DND-41 (cell line): Measurements from ENCODE around the gene SHC2.

Experiments
- ATAC-seq: fragments of 200-7000 bp; cut with Tn5 transposase; 3 replicates; pipeline ENCODE4 v1.9.1; 2021; ENCODE audit warnings: low read depth; ENCODE audit not compliant: insufficient read depth
- DNase-seq: peaks from one replicate; pipeline ENCODE4 v3.0.0-alpha.2; 2020
- H2AFZ ChIP-seq: 2 replicates; pipeline ENCODE4 v1.6.0; 2012; ENCODE audit warnings: low read depth, low read length
- H3K27ac ChIP-seq: 2 replicates; pipeline ENCODE4 v1.5.1; 2012; ENCODE audit warnings: low read length, inconsistent platforms
- H3K27me3 ChIP-seq: fragments of 200-600 bp; sonication (generic); 2 replicates; pipeline ENCODE4 v1.6.0; 2012; ENCODE audit warnings: low read length, mild to moderate bottlenecking, inconsistent platforms; ENCODE audit not compliant: insufficient read depth, poor library complexity
- H3K36me3 ChIP-seq: 2 replicates; pipeline ENCODE4 v1.5.1; 2012; ENCODE audit warnings: low read length, inconsistent platforms; ENCODE audit not compliant: insufficient read depth
- H3K4me1 ChIP-seq: 2 replicates; pipeline ENCODE4 v1.5.1; 2012; ENCODE audit warnings: mild to moderate bottlenecking, low read length; ENCODE audit not compliant: insufficient read depth
- H3K4me2 ChIP-seq: 2 replicates; pipeline ENCODE4 v1.6.0; 2012; ENCODE audit warnings: mild to moderate bottlenecking, moderate library complexity, low read length, inconsistent platforms; ENCODE audit not compliant: insufficient read depth
- H3K4me3 ChIP-seq, 2 experiments: fragments of 200-600 bp in 1 of 2; shearing (Covaris generic) in 1 of 2; 2 replicates each; pipeline ENCODE4 v1.5.1; 2012 to 2016; ENCODE audit warnings: inconsistent platforms in 2 of 2, low read length in 2 of 2, mild to moderate bottlenecking in 2 of 2, low read depth in 1 of 2, moderate library complexity in 1 of 2
- H3K79me2 ChIP-seq: 2 replicates; pipeline ENCODE4 v1.6.0; 2012; ENCODE audit warnings: low read length, inconsistent platforms; ENCODE audit not compliant: insufficient read depth
- H3K9ac ChIP-seq: 2 replicates; pipeline ENCODE4 v1.6.0; 2012; ENCODE audit warnings: low read depth, mild to moderate bottlenecking, inconsistent platforms, low read length, moderate library complexity
- H3K9me3 ChIP-seq: 2 replicates; pipeline ENCODE4 v1.5.1; 2012; ENCODE audit warnings: low read length, moderate library complexity, mild to moderate bottlenecking, inconsistent platforms; ENCODE audit not compliant: insufficient read depth, severe bottlenecking
- H4K20me1 ChIP-seq: 2 replicates; pipeline ENCODE4 v1.6.0; 2012; ENCODE audit warnings: low read length; ENCODE audit not compliant: insufficient read depth
- CTCF ChIP-seq: IDR thresholded peaks from 2 replicates; pipeline ENCODE4 v1.5.1; 2012; ENCODE audit warnings: borderline replicate concordance, low read length, moderate library complexity, mild to moderate bottlenecking; ENCODE audit not compliant: poor library complexity, severe bottlenecking; ENCODE audit errors: extremely low read depth
- EZH2 ChIP-seq: IDR thresholded peaks from 3 replicates; pipeline ENCODE4 v1.6.1; 2012; ENCODE audit warnings: borderline replicate concordance, low read depth, mild to moderate bottlenecking, moderate library complexity, low read length, inconsistent platforms; ENCODE audit not compliant: severe bottlenecking

SHC2 gene

DNA sequence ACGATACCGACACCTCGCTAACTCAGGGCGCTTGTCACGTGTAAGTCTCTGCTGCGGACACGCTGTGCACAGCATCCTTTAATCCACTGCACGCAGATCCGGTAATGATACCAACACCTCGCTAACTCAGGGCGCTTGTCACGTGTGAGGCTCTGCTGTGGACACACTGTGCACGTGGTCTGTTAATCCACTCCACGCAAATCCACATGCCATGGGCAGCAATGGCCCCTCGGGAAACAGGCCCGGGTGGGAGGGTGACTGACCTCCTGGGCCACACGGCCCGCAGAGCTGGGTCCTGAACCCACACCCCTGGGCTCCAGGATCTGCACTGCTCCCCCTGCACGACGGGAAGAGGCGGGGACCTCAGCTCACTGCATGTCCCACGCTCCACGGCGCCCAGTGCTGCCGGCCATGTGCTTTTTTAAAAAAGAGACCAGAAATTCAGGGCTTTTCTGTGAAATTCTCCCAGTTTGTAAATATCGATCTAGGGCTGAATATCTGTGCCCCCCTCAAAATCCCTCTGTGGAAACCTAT lies 16.1 kb downstream of the SHC2 start:
- H3K4me2 ChIP-seq = no peak overlapping the region
- H3K4me1 ChIP-seq = no peaks in the 10 kb centered on the region
- TF ChIP-seq CTCF = no peak
- TF ChIP-seq EZH2 = no peak
- ATAC-seq (no peak), DNase-seq (no peak)
- H3K4me3 ChIP-seq = no peak overlapping the region
- no peak overlapping the region for H3K9ac ChIP-seq
- H3K79me2 ChIP-seq = no peaks in the 10 kb centered on the region
- no peaks in the 10 kb centered on the region for H3K27me3 ChIP-seq
- H4K20me1 ChIP-seq = no peaks in the 10 kb centered on the region
- no peaks in the 10 kb centered on the region for H3K9me3 ChIP-seq
- H3K27ac ChIP-seq = no peak overlapping the region
- no peaks in the 10 kb centered on the region for H3K36me3 ChIP-seq
- no peak overlapping the region for H2AFZ ChIP-seq

DNA sequence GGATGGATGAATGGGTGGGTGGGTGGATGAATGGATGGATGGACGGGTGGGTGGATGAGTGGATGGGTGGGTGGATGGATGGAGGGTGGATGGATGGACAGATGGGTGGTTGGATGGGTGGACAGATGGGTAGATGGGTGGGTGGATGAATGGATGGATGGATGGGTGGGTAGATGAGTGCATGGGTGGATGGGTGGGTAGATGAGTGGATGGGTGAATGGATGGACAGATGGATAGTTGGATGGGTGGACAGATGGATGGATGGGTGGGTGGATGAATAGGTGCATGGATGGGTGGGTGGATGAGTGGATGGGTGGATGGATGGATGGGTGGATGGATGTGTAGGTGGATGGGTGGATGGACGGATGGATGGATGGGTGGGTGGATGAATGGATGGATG lies 17.8 kb downstream of the SHC2 start:
- no peak overlapping the region for H3K4me3 ChIP-seq
- TF ChIP-seq EZH2 (no peak), CTCF (no peak)
- ATAC-seq = no peak
- H2AFZ ChIP-seq = no peak overlapping the region
- H3K27me3 ChIP-seq = no peaks in the 10 kb centered on the region
- no peak overlapping the region for H3K4me2 ChIP-seq
- no peak for DNase-seq
- H3K9ac ChIP-seq = no peak overlapping the region
- H4K20me1 ChIP-seq = no peaks in the 10 kb centered on the region
- H3K27ac ChIP-seq = no peak overlapping the region
- H3K9me3 ChIP-seq = no peaks in the 10 kb centered on the region
- no peaks in the 10 kb centered on the region for H3K36me3 ChIP-seq
- H3K79me2 ChIP-seq = no peaks in the 10 kb centered on the region
- H3K4me1 ChIP-seq = no peaks in the 10 kb centered on the region

DNA sequence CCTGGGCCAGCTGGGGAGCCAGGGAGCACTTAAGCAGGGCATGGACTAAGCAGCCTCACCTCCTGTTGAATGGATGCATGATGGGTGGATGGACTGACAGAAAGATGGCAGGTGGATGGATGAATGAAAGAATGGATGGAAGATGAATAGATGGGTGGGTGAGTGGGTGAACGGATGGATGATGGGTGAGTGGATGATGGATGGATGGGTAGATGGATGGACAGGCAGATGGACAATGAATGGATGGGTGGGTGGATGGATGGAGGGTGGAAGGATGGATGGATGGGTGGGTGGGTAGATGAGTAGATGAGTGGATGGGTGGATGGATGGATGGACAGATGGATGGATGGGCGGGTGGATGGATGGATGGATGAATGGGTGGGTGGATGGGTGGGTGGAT lies 18.7 kb downstream of the SHC2 start:
- H3K27me3 ChIP-seq = no peaks in the 10 kb centered on the region
- DNase-seq (no peak), ATAC-seq (no peak)
- H3K9ac ChIP-seq = no peak overlapping the region
- H3K9me3 ChIP-seq = no peaks in the 10 kb centered on the region
- H3K36me3 ChIP-seq = no peaks in the 10 kb centered on the region
- no peak overlapping the region for H3K4me2 ChIP-seq
- H3K4me1 ChIP-seq = no peaks in the 10 kb centered on the region
- H2AFZ ChIP-seq = no peak overlapping the region
- no peaks in the 10 kb centered on the region for H4K20me1 ChIP-seq
- TF ChIP-seq EZH2 = no peak
- TF ChIP-seq CTCF = no peak
- no peak overlapping the region for H3K4me3 ChIP-seq
- H3K27ac ChIP-seq = no peak overlapping the region
- no peaks in the 10 kb centered on the region for H3K79me2 ChIP-seq

DNA sequence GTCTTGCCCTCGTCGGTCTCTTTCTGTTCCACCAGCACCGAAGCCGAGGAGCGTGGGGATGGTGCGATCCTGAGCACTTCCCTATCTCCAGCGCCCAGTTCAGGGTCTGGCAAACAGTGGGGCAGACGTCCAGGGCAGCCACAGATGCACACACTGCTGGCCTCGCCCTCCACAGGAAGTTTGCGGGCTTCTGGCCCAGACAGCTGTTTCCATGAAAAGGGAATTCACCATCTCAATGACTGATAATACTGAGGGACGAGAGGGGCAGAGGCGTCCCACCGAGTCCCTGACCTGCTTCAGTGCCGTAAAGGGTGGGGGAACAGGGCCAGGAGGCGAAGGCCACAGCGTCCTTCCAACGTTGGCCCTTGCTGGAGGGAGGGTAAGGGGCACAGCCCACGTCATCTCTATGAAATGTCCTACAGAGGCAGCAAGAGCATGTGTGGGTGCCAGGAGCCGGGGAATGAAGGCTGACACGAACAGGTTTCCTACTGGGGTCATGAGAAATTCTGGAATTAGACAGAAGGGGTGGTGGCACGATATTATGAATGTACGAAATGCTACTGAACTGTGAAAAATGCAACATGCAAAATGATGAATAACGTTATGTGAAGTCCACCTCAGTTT lies 19.5 kb downstream of the SHC2 start:
- TF ChIP-seq EZH2 = no peak
- DNase-seq = no peak
- Histone ChIP-seq H3K4me2 (no peak overlapping the region), H3K27me3 (no peaks in the 10 kb centered on the region), H3K27ac (no peak overlapping the region), H3K4me1 (no peaks in the 10 kb centered on the region), H3K9me3 (no peaks in the 10 kb centered on the region), H3K36me3 (no peaks in the 10 kb centered on the region), H3K4me3 (no peak overlapping the region), H4K20me1 (no peaks in the 10 kb centered on the region; the same call in 1 of the 2 replicates), H2AFZ (no peak overlapping the region), H3K9ac (no peak overlapping the region), H3K79me2 (no peaks in the 10 kb centered on the region)
- no peak for ATAC-seq
